Astrocyte of the spinal cord (primary cell): ENCODE results near the gene PABPN1.

ENCODE experiments used
- DNase-seq: peaks from one replicate; pipeline ENCODE4 v3.0.0; 2011; ENCODE audit warnings: low read depth, low spot score
- H3K4me3 ChIP-seq: 2 replicates; pipeline ENCODE4 v1.5.1; 2011; ENCODE audit warnings: low read depth, mild to moderate bottlenecking, low read length, moderate library complexity
- in situ Hi-C: cut with HindIII; loops from 2 replicates; pipeline ENCODE4 v1.10.0; 2017; ENCODE audit warnings: low sequenced_read_pairs
- TF ChIP-seq, protein P1 (sequence below): IDR thresholded peaks from 2 replicates; pipeline ENCODE4 v1.5.1; 2012; ENCODE audit warnings: low read depth, mild to moderate bottlenecking, low read length, inconsistent platforms

The PABPN1 gene

DNA sequence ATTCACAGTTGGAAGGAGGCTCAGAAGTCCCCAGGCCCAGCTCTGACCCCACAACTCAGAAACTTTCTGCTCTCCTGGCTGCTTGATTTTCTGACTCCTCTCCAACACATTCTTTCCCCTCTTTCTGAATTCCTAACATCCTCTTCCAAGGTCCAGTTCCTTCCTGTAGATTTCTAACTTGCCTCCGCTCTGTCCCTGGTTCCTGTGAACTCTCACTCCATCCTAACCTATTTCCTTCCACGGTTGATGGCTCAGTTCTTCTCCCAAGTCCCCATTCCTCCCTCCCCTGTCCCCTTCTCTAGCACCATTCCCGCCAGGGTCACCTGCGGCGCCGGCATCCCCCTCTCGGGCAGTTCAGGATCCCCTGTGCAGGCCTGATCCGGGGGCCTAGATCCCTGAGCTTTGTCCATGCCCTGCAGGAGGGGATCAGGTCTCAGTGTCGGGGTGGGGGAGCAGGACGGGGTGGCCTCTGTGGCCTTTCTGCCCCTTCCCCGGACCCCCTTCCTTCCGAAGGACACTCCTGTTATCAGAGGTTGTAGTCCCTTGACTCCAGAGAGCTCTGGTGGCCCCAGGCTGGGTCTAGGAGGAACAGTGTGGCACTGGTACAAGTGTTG, 37.4 kb downstream of the PABPN1 start:
- DNase-seq = no peak
- in situ Hi-C loops = no loop called here
- H3K4me3 ChIP-seq = no peak overlapping the region
- TF ChIP-seq, protein P1, sequence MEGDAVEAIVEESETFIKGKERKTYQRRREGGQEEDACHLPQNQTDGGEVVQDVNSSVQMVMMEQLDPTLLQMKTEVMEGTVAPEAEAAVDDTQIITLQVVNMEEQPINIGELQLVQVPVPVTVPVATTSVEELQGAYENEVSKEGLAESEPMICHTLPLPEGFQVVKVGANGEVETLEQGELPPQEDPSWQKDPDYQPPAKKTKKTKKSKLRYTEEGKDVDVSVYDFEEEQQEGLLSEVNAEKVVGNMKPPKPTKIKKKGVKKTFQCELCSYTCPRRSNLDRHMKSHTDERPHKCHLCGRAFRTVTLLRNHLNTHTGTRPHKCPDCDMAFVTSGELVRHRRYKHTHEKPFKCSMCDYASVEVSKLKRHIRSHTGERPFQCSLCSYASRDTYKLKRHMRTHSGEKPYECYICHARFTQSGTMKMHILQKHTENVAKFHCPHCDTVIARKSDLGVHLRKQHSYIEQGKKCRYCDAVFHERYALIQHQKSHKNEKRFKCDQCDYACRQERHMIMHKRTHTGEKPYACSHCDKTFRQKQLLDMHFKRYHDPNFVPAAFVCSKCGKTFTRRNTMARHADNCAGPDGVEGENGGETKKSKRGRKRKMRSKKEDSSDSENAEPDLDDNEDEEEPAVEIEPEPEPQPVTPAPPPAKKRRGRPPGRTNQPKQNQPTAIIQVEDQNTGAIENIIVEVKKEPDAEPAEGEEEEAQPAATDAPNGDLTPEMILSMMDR = no peak

DNA sequence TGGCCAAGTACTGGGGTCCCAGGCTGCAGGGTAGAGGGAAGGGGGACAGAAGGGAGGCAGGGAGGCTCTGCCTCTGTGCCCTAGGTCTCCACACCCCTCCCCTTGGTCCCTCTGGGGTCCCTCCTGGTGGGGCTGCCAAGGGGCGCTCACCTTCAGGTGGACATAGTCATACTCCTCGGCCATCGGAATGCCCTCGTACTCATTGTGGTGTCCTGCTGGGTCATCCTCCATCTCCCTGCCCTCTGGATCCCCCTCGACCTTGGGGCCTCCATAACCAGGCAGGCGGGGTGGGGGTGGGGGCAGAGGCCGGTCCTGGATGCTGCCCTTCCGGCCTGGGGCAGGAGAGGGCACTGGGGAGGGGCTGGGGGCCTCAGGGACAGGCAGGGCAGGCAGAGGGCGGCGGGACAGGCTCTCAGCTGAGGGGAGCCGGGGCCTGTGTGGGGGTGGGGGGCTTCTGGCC, 37.9 kb downstream of the PABPN1 start:
- H3K4me3 ChIP-seq = no peak overlapping the region
- TF ChIP-seq, protein P1 = no peak
- in situ Hi-C loops = no loop called here
- no peak for DNase-seq

DNA sequence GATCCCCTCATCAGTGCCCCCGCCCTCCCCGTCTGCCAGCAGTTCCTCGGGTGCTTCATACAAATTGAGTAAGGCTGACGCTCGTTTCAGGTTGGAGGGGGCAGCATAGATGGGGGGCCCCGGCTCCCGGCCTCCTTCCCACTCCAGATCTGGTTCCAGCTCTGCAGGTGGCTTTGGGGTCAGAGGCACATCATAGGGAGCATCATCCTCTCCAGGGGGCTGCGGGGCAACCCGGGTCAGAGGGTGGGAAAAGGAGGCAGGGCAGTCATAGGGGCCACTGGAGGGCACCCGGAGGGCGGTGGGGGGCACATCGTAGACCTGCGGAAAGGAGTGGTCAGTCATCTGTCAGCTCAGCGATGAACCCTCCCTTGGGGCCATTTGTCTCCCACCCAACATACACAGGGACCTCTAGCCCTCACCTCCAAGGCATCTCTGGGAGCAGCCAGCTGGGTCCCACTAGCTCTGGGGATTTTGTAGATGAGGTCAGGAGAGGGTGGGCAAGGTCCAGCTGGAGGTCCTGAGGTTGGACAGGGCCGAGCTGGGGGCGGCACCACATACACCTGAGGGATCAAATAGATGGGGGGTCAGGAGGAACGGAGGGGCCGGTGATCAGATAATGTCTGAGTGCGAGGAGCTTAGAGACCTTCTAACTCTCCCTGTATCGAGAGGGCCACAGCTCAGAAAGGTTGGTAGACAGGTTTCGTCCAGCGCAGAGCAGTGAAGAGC, 38.6 kb downstream of the PABPN1 start:
- TF ChIP-seq, protein P1 = no peak
- no peak overlapping the region for H3K4me3 ChIP-seq
- DNase-seq = no peak
- in situ Hi-C loops = no loop called here

DNA sequence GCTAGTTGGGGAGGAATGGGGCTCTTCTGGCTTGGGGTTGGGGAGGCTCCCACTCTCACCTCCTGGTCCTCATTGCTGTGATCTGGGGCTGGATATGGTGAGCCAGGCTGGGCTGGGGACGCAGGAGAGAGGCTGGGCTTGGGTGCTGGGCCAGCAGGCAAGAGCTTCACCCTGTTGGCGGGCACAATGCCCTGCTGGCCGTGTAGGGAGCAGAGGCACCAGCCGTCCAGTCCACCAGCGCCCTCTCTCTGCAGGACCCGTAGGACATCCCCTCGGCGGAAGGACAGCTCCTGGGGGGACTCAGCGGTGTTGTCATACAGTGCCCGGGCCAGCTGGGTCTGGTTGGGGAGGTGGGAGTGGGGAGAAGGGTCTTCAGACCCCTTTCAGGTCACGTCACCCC, 39.2 kb downstream of the PABPN1 start:
- TF ChIP-seq, protein P1 = peak; percentile 24
- in situ Hi-C loops = no loop called here
- H3K4me3 ChIP-seq = no peak overlapping the region
- DNase-seq = no peak

DNA sequence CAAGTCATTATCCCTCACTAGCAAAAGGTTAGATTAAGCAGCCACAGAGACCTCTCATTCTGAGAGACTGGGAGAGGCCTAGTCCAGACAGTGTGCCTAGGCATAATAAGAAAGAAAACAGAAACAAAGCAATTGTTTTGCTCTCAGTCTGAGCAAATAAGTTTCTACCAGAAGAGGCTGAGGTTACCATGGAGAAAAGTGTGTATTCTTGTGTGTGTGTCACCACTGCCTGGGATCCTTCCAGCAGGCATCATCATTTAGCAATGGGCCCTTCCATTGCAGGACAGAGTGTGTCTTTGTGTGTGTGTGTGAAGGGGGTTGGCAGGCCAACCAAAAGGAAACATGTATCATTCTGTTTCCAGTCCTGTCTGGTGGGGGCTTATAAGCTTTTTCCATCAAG, 40.1 kb downstream of the PABPN1 start:
- DNase-seq = peak; percentile 54
- TF ChIP-seq, protein P1 = no peak
- no peak overlapping the region for H3K4me3 ChIP-seq
- in situ Hi-C loops = no loop called here

DNA sequence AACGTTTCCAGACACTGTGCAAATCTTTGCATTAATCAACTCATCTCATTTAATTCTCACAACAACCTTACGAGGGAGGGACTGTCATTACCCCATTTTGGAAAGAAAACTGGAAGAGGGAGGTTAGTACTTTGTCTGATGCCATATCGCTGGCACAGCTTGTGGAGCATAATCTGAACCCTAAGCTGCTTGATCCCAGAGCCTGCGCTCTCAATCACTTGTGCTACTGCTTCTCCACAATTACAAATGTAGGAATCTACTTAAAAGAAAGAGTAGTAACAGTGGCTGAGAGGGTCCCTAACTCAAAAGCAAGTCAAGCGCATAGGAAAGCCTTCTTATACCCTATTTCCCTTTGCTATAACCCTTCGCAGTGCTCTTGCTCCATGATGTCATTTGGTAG, 40.5 kb downstream of the PABPN1 start:
- no peak overlapping the region for H3K4me3 ChIP-seq
- TF ChIP-seq, protein P1 = no peak

More for the DNA sequence above, 40.5 kb downstream of the PABPN1 start:
- in situ Hi-C loops = no loop called here
- no peak for DNase-seq
